Spleen (tissue), 7 donors: ENCODE measurements around the gene HLA-DMA.

Experiments
- POLR2AphosphoS5 ChIP-seq, 3 donors: sonication (generic); formaldehyde crosslinking; IDR thresholded peaks; one replicate each; pipeline ENCODE4 v1.5.1; 2017; ENCODE audit warnings: antibody characterized with exemption in 3 of 3
- TF ChIP-seq, protein P1 (sequence below), 11 experiments: fragments of 200-600 bp in 7 of 11; fragments of 450-650 bp in 4 of 11; sonication (generic) in 4 of 11; IDR thresholded peaks in 8 of 11; conservative IDR thresholded peaks in 3 of 11; 1 replicate in 7 of 11; 2 replicates in 4 of 11; pipeline versions ENCODE4 v1.4.0 to v1.8.0; 2016 to 2021; ENCODE audit warnings: antibody characterized with exemption in 11 of 11, inconsistent platforms in 4 of 11, mild to moderate bottlenecking in 1 of 11
- donor health status: DM: no; HTN: no; CAD: no; lungs with moderate emphysema.
- donor health status: DM: no; HTN: no; CAD: no.
- donor health status: DM: no; HTN: no; CAD: no.

DNA sequence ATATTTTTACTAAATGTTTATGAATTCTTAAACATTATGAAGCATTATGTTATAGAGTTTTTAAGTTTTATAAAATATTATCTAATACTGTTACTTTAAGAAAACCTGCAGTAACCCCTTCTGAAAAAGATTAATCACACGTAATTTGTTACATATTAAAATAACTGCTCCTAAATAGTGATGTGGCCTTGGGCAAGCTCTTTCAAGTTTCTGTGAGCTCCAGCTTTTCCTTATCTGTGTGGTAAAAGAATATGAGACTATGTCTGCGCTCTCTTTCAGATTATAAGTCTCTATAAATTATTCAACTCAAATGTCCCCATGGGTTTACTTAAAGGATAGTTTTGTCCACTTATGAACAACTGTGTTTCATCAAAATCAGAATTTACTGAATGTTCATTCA lies 44.0 kb downstream of the HLA-DMA start:
- TF ChIP-seq, protein P1, sequence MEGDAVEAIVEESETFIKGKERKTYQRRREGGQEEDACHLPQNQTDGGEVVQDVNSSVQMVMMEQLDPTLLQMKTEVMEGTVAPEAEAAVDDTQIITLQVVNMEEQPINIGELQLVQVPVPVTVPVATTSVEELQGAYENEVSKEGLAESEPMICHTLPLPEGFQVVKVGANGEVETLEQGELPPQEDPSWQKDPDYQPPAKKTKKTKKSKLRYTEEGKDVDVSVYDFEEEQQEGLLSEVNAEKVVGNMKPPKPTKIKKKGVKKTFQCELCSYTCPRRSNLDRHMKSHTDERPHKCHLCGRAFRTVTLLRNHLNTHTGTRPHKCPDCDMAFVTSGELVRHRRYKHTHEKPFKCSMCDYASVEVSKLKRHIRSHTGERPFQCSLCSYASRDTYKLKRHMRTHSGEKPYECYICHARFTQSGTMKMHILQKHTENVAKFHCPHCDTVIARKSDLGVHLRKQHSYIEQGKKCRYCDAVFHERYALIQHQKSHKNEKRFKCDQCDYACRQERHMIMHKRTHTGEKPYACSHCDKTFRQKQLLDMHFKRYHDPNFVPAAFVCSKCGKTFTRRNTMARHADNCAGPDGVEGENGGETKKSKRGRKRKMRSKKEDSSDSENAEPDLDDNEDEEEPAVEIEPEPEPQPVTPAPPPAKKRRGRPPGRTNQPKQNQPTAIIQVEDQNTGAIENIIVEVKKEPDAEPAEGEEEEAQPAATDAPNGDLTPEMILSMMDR (IDR thresholded peaks at IDR 0.05 in 8 of 11, conservative IDR thresholded peaks at IDR 0.05 in 3 of 11) = no peak
- TF ChIP-seq POLR2AphosphoS5 (IDR thresholded peaks at IDR 0.05) = no peak
